Measurements from ENCODE around the gene ITGB6.

DNA sequence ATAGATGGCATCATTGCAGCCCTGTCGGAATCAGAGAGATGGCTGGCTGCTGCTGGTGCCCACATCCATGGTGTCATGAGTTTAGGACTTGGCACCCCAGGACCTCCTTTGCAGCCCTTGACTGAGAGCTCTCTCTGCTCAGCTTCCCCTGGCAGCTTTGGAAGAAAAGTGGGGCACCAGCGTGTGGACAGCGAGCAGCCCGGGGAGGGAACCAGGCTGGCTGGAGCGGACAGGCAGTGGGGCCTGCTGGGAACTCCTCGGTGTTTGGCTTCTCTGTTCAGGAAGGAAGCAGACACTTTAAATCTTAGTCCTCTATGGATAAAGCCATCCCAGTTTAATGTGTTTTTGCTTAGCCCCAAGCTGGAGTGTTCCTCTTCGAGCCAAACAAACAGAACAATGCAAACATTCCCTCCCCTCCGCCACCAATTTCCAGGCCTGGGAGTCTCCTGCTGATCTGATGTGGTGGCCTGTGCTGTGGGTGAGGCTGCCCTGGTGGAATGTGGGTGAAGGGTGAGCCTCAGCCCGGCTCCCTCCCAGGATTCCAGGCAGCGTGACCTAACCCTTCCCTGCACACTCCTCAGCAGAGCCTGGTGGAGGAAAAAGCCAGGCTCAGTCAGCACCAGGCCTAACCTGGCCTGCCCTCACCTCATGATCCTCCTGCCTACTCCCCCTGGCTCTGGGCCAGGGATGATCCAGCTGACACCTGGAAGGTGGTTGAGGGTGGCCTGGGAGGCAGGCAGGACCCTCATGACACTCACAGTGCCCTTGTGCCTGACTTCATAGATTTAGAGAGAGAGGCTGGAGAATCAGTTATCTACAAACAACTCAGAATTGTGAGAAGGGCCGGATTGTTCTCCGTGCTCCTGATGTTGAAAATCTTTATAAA, 21.6 kb upstream of the ITGB6 start:
- TF ChIP-seq, protein P1, sequence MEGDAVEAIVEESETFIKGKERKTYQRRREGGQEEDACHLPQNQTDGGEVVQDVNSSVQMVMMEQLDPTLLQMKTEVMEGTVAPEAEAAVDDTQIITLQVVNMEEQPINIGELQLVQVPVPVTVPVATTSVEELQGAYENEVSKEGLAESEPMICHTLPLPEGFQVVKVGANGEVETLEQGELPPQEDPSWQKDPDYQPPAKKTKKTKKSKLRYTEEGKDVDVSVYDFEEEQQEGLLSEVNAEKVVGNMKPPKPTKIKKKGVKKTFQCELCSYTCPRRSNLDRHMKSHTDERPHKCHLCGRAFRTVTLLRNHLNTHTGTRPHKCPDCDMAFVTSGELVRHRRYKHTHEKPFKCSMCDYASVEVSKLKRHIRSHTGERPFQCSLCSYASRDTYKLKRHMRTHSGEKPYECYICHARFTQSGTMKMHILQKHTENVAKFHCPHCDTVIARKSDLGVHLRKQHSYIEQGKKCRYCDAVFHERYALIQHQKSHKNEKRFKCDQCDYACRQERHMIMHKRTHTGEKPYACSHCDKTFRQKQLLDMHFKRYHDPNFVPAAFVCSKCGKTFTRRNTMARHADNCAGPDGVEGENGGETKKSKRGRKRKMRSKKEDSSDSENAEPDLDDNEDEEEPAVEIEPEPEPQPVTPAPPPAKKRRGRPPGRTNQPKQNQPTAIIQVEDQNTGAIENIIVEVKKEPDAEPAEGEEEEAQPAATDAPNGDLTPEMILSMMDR (conservative IDR thresholded peaks at IDR 0.05), result no peak
- TF ChIP-seq ZFX (IDR thresholded peaks at IDR 0.05), result no peak

All from C4-2B (cell line).